Neuronal stem cell (in vitro differentiated cells): ENCODE data around the gene DPEP3.
"Not testable (repeated sequence)": the region's sequence is repeated elsewhere in the genome, so short reads cannot be mapped to it uniquely, and the experiment has no call there.

Experiments
- DNase-seq: peaks from one replicate; pipeline ENCODE4 v3.0.0-alpha.2; 2013; ENCODE audit warnings: low spot score
- H2AFZ ChIP-seq: one replicate; pipeline ENCODE4 v1.6.1; 2013; ENCODE audit warnings: mild to moderate bottlenecking, low read length, inconsistent platforms
- H2AK5ac ChIP-seq: 2 replicates; pipeline ENCODE4 v1.6.1; 2013; ENCODE audit warnings: low read depth, mild to moderate bottlenecking, inconsistent platforms, low read length, moderate library complexity, mixed read lengths
- H2BK120ac ChIP-seq: 2 replicates; pipeline ENCODE4 v1.6.1; 2013; ENCODE audit warnings: low read depth, mild to moderate bottlenecking, inconsistent platforms, low read length, moderate library complexity, mixed read lengths
- H2BK12ac ChIP-seq: one replicate; pipeline ENCODE4 v1.6.1; 2013; ENCODE audit warnings: low read length, inconsistent platforms
- H2BK15ac ChIP-seq: 2 replicates; pipeline ENCODE4 v1.6.1; 2013; ENCODE audit warnings: mild to moderate bottlenecking, low read length, inconsistent platforms, mixed read lengths
- H2BK5ac ChIP-seq: one replicate; pipeline ENCODE4 v1.6.1; 2013; ENCODE audit warnings: inconsistent platforms, mild to moderate bottlenecking, low read length, moderate library complexity
- H3K14ac ChIP-seq: one replicate; pipeline ENCODE4 v1.6.1; 2013; ENCODE audit warnings: low read length, inconsistent platforms
- H3K18ac ChIP-seq: 2 replicates; pipeline ENCODE4 v1.6.1; 2013; ENCODE audit warnings: low read length, inconsistent platforms
- H3K23ac ChIP-seq: 2 replicates; pipeline ENCODE4 v1.6.1; 2013; ENCODE audit warnings: low read depth, mild to moderate bottlenecking, mixed read lengths, low read length, inconsistent platforms; ENCODE audit not compliant: poor library complexity
- H3K27ac ChIP-seq: replicated peaks from 3 replicates; pipeline ENCODE4 v1.5.1; 2013; ENCODE audit warnings: low read length, inconsistent platforms
- H3K27me3 ChIP-seq, 3 experiments: 2 replicates each; pipeline ENCODE4 v1.6.1; 2013; ENCODE audit warnings: low read length in 3 of 3, mild to moderate bottlenecking in 2 of 3, inconsistent platforms in 1 of 3, low read depth in 1 of 3, mixed read lengths in 1 of 3, moderate library complexity in 1 of 3; ENCODE audit not compliant: control insufficient read depth in 3 of 3, insufficient read depth in 3 of 3
- H3K36me3 ChIP-seq, 2 donors: replicated peaks in 1 of 2; 2 replicates each; pipeline ENCODE4 v1.6.1; 2013; ENCODE audit warnings: low read length in 2 of 2; ENCODE audit not compliant: control insufficient read depth in 2 of 2, insufficient read depth in 2 of 2
- H3K4ac ChIP-seq: 2 replicates; pipeline ENCODE4 v1.6.1; 2013; ENCODE audit warnings: inconsistent platforms, mild to moderate bottlenecking, low read length, moderate library complexity
- H3K4me1 ChIP-seq, 2 donors: 1 replicate in 1 of 2; 2 replicates in 1 of 2; pipeline ENCODE4 v1.6.1; 2013; ENCODE audit warnings: low read length in 2 of 2, low read depth in 1 of 2; ENCODE audit not compliant: control insufficient read depth in 2 of 2, insufficient read depth in 1 of 2
- H3K4me2 ChIP-seq: one replicate; pipeline ENCODE4 v1.6.1; 2013; ENCODE audit warnings: mild to moderate bottlenecking, low read length, inconsistent platforms; ENCODE audit not compliant: insufficient read depth, poor library complexity, severe bottlenecking
- H3K4me3 ChIP-seq, 2 donors: 2 replicates each; pipeline ENCODE4 v1.5.1; 2013; ENCODE audit warnings: low read length in 2 of 2, mild to moderate bottlenecking in 2 of 2, inconsistent platforms in 1 of 2, moderate library complexity in 1 of 2
- H3K79me1 ChIP-seq: one replicate; pipeline ENCODE4 v1.6.1; 2013; ENCODE audit warnings: low read depth, mild to moderate bottlenecking, inconsistent platforms, low read length, moderate library complexity
- H3K9ac ChIP-seq: one replicate; pipeline ENCODE4 v1.6.1; 2013; ENCODE audit warnings: mild to moderate bottlenecking, low read depth, low read length, inconsistent platforms; ENCODE audit not compliant: poor library complexity
- H3K9me3 ChIP-seq, 2 donors: replicated peaks in 1 of 2; 2 replicates each; pipeline versions ENCODE3 to v1.6.1; 2013; ENCODE audit warnings: low read length in 2 of 2, mild to moderate bottlenecking in 2 of 2, inconsistent platforms in 1 of 2, low read depth in 1 of 2, mixed read lengths in 1 of 2, moderate library complexity in 1 of 2; ENCODE audit not compliant: control insufficient read depth in 2 of 2, insufficient read depth in 1 of 2
- H4K8ac ChIP-seq: one replicate; pipeline ENCODE4 v1.6.1; 2013; ENCODE audit warnings: low read depth, mild to moderate bottlenecking, inconsistent platforms, low read length, moderate library complexity
- H4K91ac ChIP-seq: one replicate; pipeline ENCODE4 v1.6.1; 2013; ENCODE audit warnings: low read length, low read depth, mild to moderate bottlenecking, inconsistent platforms; ENCODE audit not compliant: poor library complexity
- WGBS, 2 donors: extraction: QIAGEN DNeasy Blood & Tissue Kit; methylation state at CpG; one replicate each; pipeline ENCODE4 v1.1.7; 2013; ENCODE audit warnings: missing lambda C conversion rate in 2 of 2, mixed read lengths in 1 of 2; ENCODE audit not compliant: insufficient read length in 2 of 2, insufficient replicate concordance in 1 of 2; ENCODE audit errors: extremely low coverage in 2 of 2; 5-methylcytosine and 5-hydroxymethylcytosine counted together

DPEP3 gene

GRCh38 chr16:67998779-67999688 lies 18.7 kb upstream of the DPEP3 start, which contains the start of gene DPEP2:
TSS of gene DPEP2 (minus strand) at chr16:67999484. CDS start at chr16:67993212, 6,272 bp downstream.
- not testable (repeated sequence) for H3K9me3 ChIP-seq, H3K4me2 ChIP-seq, H3K27me3 ChIP-seq, H4K8ac ChIP-seq, H2BK120ac ChIP-seq, H3K4ac ChIP-seq, H2BK5ac ChIP-seq, H3K18ac ChIP-seq, H2BK15ac ChIP-seq, H2BK12ac ChIP-seq, H4K91ac ChIP-seq, H3K4me3 ChIP-seq, DNase-seq, H3K79me1 ChIP-seq, H3K27ac ChIP-seq, H2AK5ac ChIP-seq, H3K9ac ChIP-seq, H3K4me1 ChIP-seq, H3K36me3 ChIP-seq, H3K23ac ChIP-seq
- H2AFZ ChIP-seq: peak within 1 kb of the TSS; percentile 63
- H3K14ac ChIP-seq: peak within 1 kb of the TSS; percentile 61
- WGBS, 2 donors: no CpG with 5 or more reads among the region's 18 CpGs

- no CpG with 5 or more reads among the region's 36 CpGs for WGBS, 2 donors
- not testable (repeated sequence) for H3K79me1 ChIP-seq, DNase-seq
These were observed 18.0 kb upstream of the DPEP3 start for GRCh38 chr16:67998231-67998778.

GRCh38 chr16:67996666-67997065 lies 16.4 kb upstream of the DPEP3 start:
- no peaks in the 10 kb centered on the region for H3K36me3 ChIP-seq
- no peak overlapping the region for H3K4me2 ChIP-seq
- no peak overlapping the region for H3K23ac ChIP-seq
- no peak overlapping the region for H3K4me3 ChIP-seq
- H3K9ac ChIP-seq: no peak overlapping the region
- H3K18ac ChIP-seq: no peak overlapping the region
- no peak overlapping the region for H3K27ac ChIP-seq
- no peak overlapping the region for H2BK120ac ChIP-seq
- peaks cover 0 to 4% of the 10 kb centered on the region in 2 donors for H3K9me3 ChIP-seq
- no peak overlapping the region for H3K4ac ChIP-seq
- H2BK15ac ChIP-seq: no peak overlapping the region
- H3K4me1 ChIP-seq: peaks cover 0 to 3% of the 10 kb centered on the region in 2 donors
- no peak for DNase-seq
- no peak overlapping the region for H4K8ac ChIP-seq
- H4K91ac ChIP-seq: no peak overlapping the region
- no CpG with 5 or more reads among the region's 5 CpGs for WGBS, 2 donors
- H2BK5ac ChIP-seq: no peak overlapping the region
- no peaks in the 10 kb centered on the region for H3K79me1 ChIP-seq
- H3K14ac ChIP-seq: no peak overlapping the region
- no peak overlapping the region for H2AFZ ChIP-seq
- no peak overlapping the region for H2AK5ac ChIP-seq
- H2BK12ac ChIP-seq: no peak overlapping the region
- H3K27me3 ChIP-seq: peaks cover 0 to 17% (median 9%) of the 10 kb centered on the region in 3 experiments

More at GRCh38 chr16:67998231-67998778, 18.0 kb upstream of the DPEP3 start:
- H2BK120ac ChIP-seq, H3K36me3 ChIP-seq, H2BK15ac ChIP-seq, H3K27ac ChIP-seq, H3K4me3 ChIP-seq, H3K18ac ChIP-seq, H2BK12ac ChIP-seq, H2AK5ac ChIP-seq, H3K4ac ChIP-seq, H4K8ac ChIP-seq, H3K4me2 ChIP-seq, H3K4me1 ChIP-seq, H4K91ac ChIP-seq, H3K27me3 ChIP-seq, H3K23ac ChIP-seq, H3K9ac ChIP-seq, H3K14ac ChIP-seq, H2BK5ac ChIP-seq, H3K9me3 ChIP-seq: not testable (repeated sequence)
- H2AFZ ChIP-seq: peak overlapping the region; percentile 63

GRCh38 chr16:67995423-67995822 lies 15.1 kb upstream of the DPEP3 start:
- H2AK5ac ChIP-seq: no peak overlapping the region
- no peak for DNase-seq
- H3K9me3 ChIP-seq: peaks cover 0 to 5% of the 10 kb centered on the region in 2 donors
- no peak overlapping the region for H3K23ac ChIP-seq
- H3K79me1 ChIP-seq: peaks cover 2% of the 10 kb centered on the region
- no peak overlapping the region for H3K14ac ChIP-seq
- H3K4me2 ChIP-seq: no peak overlapping the region
- H4K91ac ChIP-seq: no peak overlapping the region
- no peak overlapping the region for H2BK12ac ChIP-seq
- no peak overlapping the region for H3K18ac ChIP-seq
- no CpG with 5 or more reads among the region's 5 CpGs for WGBS, 2 donors
- H2BK120ac ChIP-seq: no peak overlapping the region
- peaks cover 0 to 26% (median 9%) of the 10 kb centered on the region in 3 experiments for H3K27me3 ChIP-seq
- no peak overlapping the region for H3K27ac ChIP-seq
- H3K4ac ChIP-seq: no peak overlapping the region
- no peak overlapping the region for H3K9ac ChIP-seq
- no peak overlapping the region for H2AFZ ChIP-seq
- H3K36me3 ChIP-seq: no peaks in the 10 kb centered on the region
- peaks cover 0 to 3% of the 10 kb centered on the region in 2 donors for H3K4me1 ChIP-seq
- no peak overlapping the region for H3K4me3 ChIP-seq
- H2BK5ac ChIP-seq: no peak overlapping the region
- no peak overlapping the region for H2BK15ac ChIP-seq
- H4K8ac ChIP-seq: no peak overlapping the region
